OCI-LY7 (cell line): ENCODE results near the gene TBCB. TPM values are rescaled to one million over a fixed set of nuclear protein-coding genes. Genes with fewer than 3 reads are reported as not detected.
"Not testable (repeated sequence)": the region's sequence is repeated elsewhere in the genome, so short reads cannot be mapped to it uniquely, and the experiment has no call there.

Experiments used
- BruUV-seq: library from RNA; stranded (reverse); fragments of 400-500 nt; replicated peaks from 2 replicates; lab custom pipeline; 2021; lab: Mats Ljungman, UMichigan
- CTCF ChIA-PET: fragments of 300-600 bp; sonication (Branson Sonifier 250); formaldehyde crosslinking; loops from one replicate; lab custom pipeline; 2022; ENCODE audit warnings: antibody characterized with exemption; ENCODE audit not compliant: unreplicated experiment; lab: Charles Lee
- POLR2A ChIA-PET: fragments of 300-600 bp; sonication (Branson Sonifier 250); formaldehyde crosslinking; loops from one replicate; lab custom pipeline; 2022; ENCODE audit warnings: antibody characterized with exemption; lab: Charles Lee
- DNase-seq: peaks from one replicate; pipeline ENCODE4 v3.0.0-alpha.2; 2015; ENCODE audit warnings: low spot score
- H2AFZ ChIP-seq: fragments of 200-600 bp; sonication (generic), shearing (Covaris generic); 2 replicates; pipeline ENCODE4 v1.6.1; 2014; ENCODE audit warnings: mild to moderate bottlenecking, antibody characterized with exemption, low read length, moderate library complexity
- H3K27ac ChIP-seq: fragments of 200-600 bp; sonication (generic); 2 replicates; pipeline ENCODE4 v1.5.1; 2014; ENCODE audit warnings: mixed run types, low read depth, mild to moderate bottlenecking, moderate library complexity, low read length, inconsistent platforms; ENCODE audit not compliant: poor library complexity, severe bottlenecking
- H3K36me3 ChIP-seq: fragments of 200-600 bp; sonication (generic); 2 replicates; pipeline ENCODE4 v1.6.1; 2014; ENCODE audit warnings: mild to moderate bottlenecking, antibody characterized with exemption, low read length, moderate library complexity, mixed read lengths; ENCODE audit not compliant: insufficient read depth
- H3K4me1 ChIP-seq: fragments of 200-600 bp; sonication (generic); 2 replicates; pipeline ENCODE4 v1.5.1; 2014; ENCODE audit warnings: mild to moderate bottlenecking, low read length; ENCODE audit not compliant: insufficient read depth, poor library complexity, severe bottlenecking
- H3K4me2 ChIP-seq: fragments of 200-600 bp; sonication (generic); 2 replicates; pipeline ENCODE4 v1.6.1; 2014; ENCODE audit warnings: mild to moderate bottlenecking, low read length
- H3K4me3 ChIP-seq: fragments of 200-600 bp; sonication (generic); 2 replicates; pipeline ENCODE4 v1.5.1; 2014; ENCODE audit warnings: mild to moderate bottlenecking, low read depth, low read length; ENCODE audit not compliant: poor library complexity, severe bottlenecking
- H3K79me2 ChIP-seq: fragments of 200-600 bp; sonication (generic); 2 replicates; pipeline ENCODE4 v1.6.1; 2016; ENCODE audit warnings: low read depth, mild to moderate bottlenecking, low read length, moderate library complexity, mixed read lengths; ENCODE audit not compliant: insufficient read depth
- H3K9me2 ChIP-seq: fragments of 200-600 bp; sonication (generic); 2 replicates; pipeline ENCODE4 v1.6.1; 2016; ENCODE audit warnings: mild to moderate bottlenecking, low read length, mixed read lengths; ENCODE audit not compliant: insufficient read depth
- H3K9me3 ChIP-seq: fragments of 200-600 bp; sonication (generic); 2 replicates; pipeline ENCODE4 v1.6.1; 2014; ENCODE audit warnings: mild to moderate bottlenecking, mixed run types, low read length, mixed read lengths
- H4K20me1 ChIP-seq: fragments of 200-600 bp; sonication (generic); 2 replicates; pipeline ENCODE4 v1.6.1; 2014; ENCODE audit warnings: mild to moderate bottlenecking, antibody characterized with exemption, low read length, moderate library complexity, mixed read lengths; ENCODE audit not compliant: insufficient read depth
- EZH2phosphoT487 ChIP-seq: fragments of 200-600 bp; sonication (generic); IDR thresholded peaks from 2 replicates; pipeline ENCODE4 v1.6.1; 2018; ENCODE audit warnings: low read depth, borderline replicate concordance, mild to moderate bottlenecking, mixed run types, antibody characterized with exemption, low read length, moderate library complexity, mixed read lengths
- intact Hi-C: fragments of 100-400 bp; cut with micrococcal nuclease; formaldehyde crosslinking; loops from one replicate; pipeline ENCODE4 v1.10.0; 2022; ENCODE audit not compliant: unreplicated experiment
- total RNA-seq, 2 experiments: library from RNA; depleted of rRNA in 1 of 2; stranded (reverse); fragments of >200 nt in 1 of 2; shearing (Covaris generic) in 1 of 2; gene quantifications; 2 replicates each; pipeline ENCODE4 v1.2.3, GENCODE V29; 2014 to 2022
- TF ChIP-seq, protein P1 (sequence below): fragments of 200-600 bp; sonication (generic); conservative IDR thresholded peaks from 2 replicates; pipeline ENCODE4 v1.5.1; 2014; ENCODE audit warnings: mild to moderate bottlenecking, antibody characterized with exemption, low read length, moderate library complexity, mixed read lengths

Gene TBCB
- total RNA-seq, 2 experiments from 2014 or later, result 136 to 200 TPM

DNA sequence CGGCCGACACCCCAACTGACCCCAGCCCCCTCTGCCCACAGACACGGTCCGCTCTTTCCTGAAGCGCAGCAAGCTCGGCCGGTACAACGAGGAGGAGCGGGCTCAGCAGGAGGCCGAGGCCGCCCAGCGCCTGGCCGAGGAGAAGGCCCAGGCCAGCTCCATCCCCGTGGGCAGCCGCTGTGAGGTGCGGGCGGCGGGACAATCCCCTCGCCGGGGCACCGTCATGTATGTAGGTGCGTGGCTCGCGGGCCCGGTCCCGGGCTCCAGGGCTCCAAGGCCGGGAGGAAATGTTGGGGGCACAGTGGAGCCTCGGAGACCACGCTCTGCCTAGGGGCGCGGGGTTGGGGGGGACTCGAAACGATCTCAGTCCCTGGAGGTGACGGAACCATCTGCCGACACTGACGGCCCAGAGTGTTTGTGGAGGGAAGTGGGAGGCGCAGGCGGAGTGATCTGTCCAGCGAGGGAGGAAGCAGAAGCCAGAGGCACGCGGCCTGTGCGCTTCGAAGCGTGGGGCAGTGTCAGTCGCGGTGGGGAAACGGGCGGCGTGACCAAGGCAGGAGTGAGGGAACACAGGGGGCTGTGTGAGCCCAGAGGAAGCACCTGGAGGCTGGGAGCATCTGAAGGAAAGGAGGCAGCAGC lies 6.3 kb downstream of the TBCB start:
- no TSS peak for BruUV-seq
- Histone ChIP-seq H2AFZ (no peak overlapping the region), H3K4me1 (peaks cover 3% of the 10 kb centered on the region), H3K9me3 (no peaks in the 10 kb centered on the region), H4K20me1 (no peaks in the 10 kb centered on the region), H3K4me3 (no peak overlapping the region), H3K4me2 (no peak overlapping the region), H3K36me3 (peaks cover 50% of the 10 kb centered on the region), H3K27ac (no peak overlapping the region), H3K9me2 (no peaks in the 10 kb centered on the region), H3K79me2 (no peaks in the 10 kb centered on the region)
- intact Hi-C loops, result loop anchor here (10.0 kb wide), 1 partner anchor 373 kb away; no protein-coding TSS in a partner anchor
- CTCF ChIA-PET, result no interaction called here
- TF ChIP-seq EZH2phosphoT487, result no peak
- TF ChIP-seq, protein P1, sequence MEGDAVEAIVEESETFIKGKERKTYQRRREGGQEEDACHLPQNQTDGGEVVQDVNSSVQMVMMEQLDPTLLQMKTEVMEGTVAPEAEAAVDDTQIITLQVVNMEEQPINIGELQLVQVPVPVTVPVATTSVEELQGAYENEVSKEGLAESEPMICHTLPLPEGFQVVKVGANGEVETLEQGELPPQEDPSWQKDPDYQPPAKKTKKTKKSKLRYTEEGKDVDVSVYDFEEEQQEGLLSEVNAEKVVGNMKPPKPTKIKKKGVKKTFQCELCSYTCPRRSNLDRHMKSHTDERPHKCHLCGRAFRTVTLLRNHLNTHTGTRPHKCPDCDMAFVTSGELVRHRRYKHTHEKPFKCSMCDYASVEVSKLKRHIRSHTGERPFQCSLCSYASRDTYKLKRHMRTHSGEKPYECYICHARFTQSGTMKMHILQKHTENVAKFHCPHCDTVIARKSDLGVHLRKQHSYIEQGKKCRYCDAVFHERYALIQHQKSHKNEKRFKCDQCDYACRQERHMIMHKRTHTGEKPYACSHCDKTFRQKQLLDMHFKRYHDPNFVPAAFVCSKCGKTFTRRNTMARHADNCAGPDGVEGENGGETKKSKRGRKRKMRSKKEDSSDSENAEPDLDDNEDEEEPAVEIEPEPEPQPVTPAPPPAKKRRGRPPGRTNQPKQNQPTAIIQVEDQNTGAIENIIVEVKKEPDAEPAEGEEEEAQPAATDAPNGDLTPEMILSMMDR, result no peak
- DNase-seq, result no peak
- POLR2A ChIA-PET, result no interaction called here

DNA sequence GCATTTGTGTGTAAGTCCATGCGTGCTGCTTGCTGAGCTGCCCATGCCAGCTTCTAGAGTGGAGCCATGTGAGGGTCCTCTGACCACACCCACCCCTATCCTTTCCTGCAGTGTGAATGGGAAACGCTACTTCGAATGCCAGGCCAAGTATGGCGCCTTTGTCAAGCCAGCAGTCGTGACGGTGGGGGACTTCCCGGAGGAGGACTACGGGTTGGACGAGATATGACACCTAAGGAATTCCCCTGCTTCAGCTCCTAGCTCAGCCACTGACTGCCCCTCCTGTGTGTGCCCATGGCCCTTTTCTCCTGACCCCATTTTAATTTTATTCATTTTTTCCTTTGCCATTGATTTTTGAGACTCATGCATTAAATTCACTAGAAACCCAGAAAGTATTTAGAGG lies 10.3 kb downstream of the TBCB start:
- ChIA-PET POLR2A (no interaction called here), CTCF (no interaction called here)
- Histone ChIP-seq H3K36me3 (peaks cover 26% of the 10 kb centered on the region), H3K27ac (no peak overlapping the region), H3K79me2 (no peaks in the 10 kb centered on the region), H3K4me1 (peaks cover 8% of the 10 kb centered on the region), H3K9me3 (no peaks in the 10 kb centered on the region), H4K20me1 (no peaks in the 10 kb centered on the region), H3K4me3 (no peak overlapping the region), H2AFZ (no peak overlapping the region), H3K9me2 (no peaks in the 10 kb centered on the region), H3K4me2 (no peak overlapping the region)
- TF ChIP-seq, protein P1, result no peak
- TF ChIP-seq EZH2phosphoT487, result no peak
- BruUV-seq, result no TSS peak
- intact Hi-C loops, result loop anchor here (10.0 kb wide), 1 partner anchor 369 kb away; no protein-coding TSS in a partner anchor
- DNase-seq, result no peak

- intact Hi-C loops, result loop anchor here (1.0 to 10.0 kb wide), 2 partner anchors 11 to 366 kb away; no protein-coding TSS in a partner anchor
- Histone ChIP-seq H3K36me3 (peaks cover 13% of the 10 kb centered on the region), H3K79me2 (no peaks in the 10 kb centered on the region), H2AFZ (peak overlapping the region; percentile 65), H3K4me1 (peaks cover 21% of the 10 kb centered on the region), H3K4me2 (peak overlapping the region; percentile 66), H4K20me1 (no peaks in the 10 kb centered on the region), H3K9me2 (no peaks in the 10 kb centered on the region), H3K4me3 (peak overlapping the region; percentile 68), H3K27ac (peak overlapping the region; percentile 81), H3K9me3 (no peaks in the 10 kb centered on the region)
- CTCF ChIA-PET, result interaction anchor here (1.0 kb wide), 1 partner anchor 13 kb away, joined by 3 read pairs; the partner anchor contains the start of genes POLR2I and TBCB
- POLR2A ChIA-PET, result interaction anchor here (0.7 to 1.0 kb wide), 4 partner anchors 9 to 400 kb away, joined by 3 read pairs; partner anchors contain the start of gene ZNF260
- TSS peak; percentile 71 for BruUV-seq
- TF ChIP-seq EZH2phosphoT487, result no peak
- TF ChIP-seq, protein P1, result no peak
- DNase-seq, result peak; percentile 21
Observed at GRCh38 chr19:36128392-36128736, 13.1 kb downstream of the TBCB start.

DNA sequence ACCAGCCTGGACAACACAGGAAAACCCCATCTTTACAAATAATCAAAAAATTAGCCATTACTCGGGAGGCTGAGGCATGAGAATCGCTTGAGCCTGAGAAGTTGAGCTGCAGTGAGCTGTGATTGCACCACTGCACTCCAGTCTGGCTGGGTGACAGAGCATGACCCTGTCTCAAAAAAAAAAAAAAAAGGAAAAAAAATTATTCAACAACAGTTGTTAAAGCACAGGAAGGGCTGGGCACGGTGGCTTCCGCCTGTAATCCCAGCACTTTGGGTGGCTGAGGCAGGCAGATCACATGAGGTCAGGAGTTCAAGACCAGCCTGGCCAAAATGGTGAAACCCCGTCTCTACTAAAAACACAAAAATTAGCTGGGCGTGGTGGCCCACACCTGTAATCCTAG lies 16.0 kb downstream of the TBCB start:
- H3K9me2 ChIP-seq, H3K36me3 ChIP-seq, DNase-seq, H3K9me3 ChIP-seq, H3K79me2 ChIP-seq, BruUV-seq, H4K20me1 ChIP-seq, H3K4me3 ChIP-seq, H3K4me2 ChIP-seq, H3K27ac ChIP-seq, intact Hi-C loops: not testable (repeated sequence)
- H2AFZ ChIP-seq, result peak overlapping the region; percentile 23; the same call in 1 of the 2 replicates
- CTCF ChIA-PET, result interaction anchor here (0.6 kb wide), 1 partner anchor 85 kb away, joined by 3 read pairs; no protein-coding TSS in a partner anchor
- POLR2A ChIA-PET, result interaction anchor here (1.0 kb wide), 1 partner anchor 9 kb away, joined by 3 read pairs; the partner anchor contains the start of gene CAPNS1
- H3K4me1 ChIP-seq, result peaks cover 21% of the 10 kb centered on the region
